Measurements from ENCODE around the gene CD79B.

CD79B gene

DNA sequence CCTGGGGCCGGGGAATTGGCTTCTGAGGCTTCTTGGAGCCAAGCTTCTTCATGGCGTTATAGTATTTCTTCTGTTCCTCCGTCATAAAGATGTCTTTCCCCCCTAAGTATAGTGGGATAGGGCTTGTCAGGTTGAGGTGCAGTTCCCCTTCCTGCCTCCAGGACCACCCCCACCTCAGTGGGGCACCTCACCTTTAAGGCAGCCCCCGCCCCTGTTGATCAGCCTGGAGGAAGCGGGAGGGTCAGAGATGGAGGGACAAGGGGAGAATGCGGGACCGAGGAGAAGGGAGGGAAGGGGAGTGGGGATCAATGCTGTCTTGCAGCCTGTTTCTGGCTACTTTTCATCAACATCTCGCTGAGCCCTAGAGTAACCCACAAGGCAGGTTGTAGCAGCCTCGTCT is 11.6 kb upstream of the CD79B start:
- POLR2A ChIA-PET, result no interaction called here
- Histone ChIP-seq H3K4me3 (ENCODE audit: low read depth, low read length) (no peak overlapping the region), H3K4me1 (ENCODE audit: control insufficient read depth, insufficient read depth, low read length) (no peaks in the 10 kb centered on the region), H3K36me3 (ENCODE audit: control insufficient read depth in 2 of 2, insufficient read depth in 1 of 2, low read length in 2 of 2) (no peaks in the 10 kb centered on the region), H3K9me3 (ENCODE audit: control insufficient read depth, insufficient read depth, low read depth, low read length) (no peaks in the 10 kb centered on the region), H3K27ac (ENCODE audit: extremely low read depth, low read depth, low read length) (no peak overlapping the region)
- TF ChIP-seq ZNF76 (tag by site-specific recombination; IDR thresholded peaks at IDR 0.05; ENCODE audit: borderline replicate concordance, low read depth), result no peak
- CTCF ChIA-PET, result interaction anchor here (0.6 to 0.7 kb wide), 2 partner anchors 22 to 167 kb away, joined by 3 read pairs; no protein-coding TSS in a partner anchor

GRCh38 chr17:63942309-63942985 is 10.3 kb upstream of the CD79B start:
- Histone ChIP-seq H3K4me1 (ENCODE audit: control insufficient read depth, insufficient read depth, low read length) (no peaks in the 10 kb centered on the region), H3K27ac (ENCODE audit: extremely low read depth, low read depth, low read length) (no peak overlapping the region), H3K9me3 (ENCODE audit: control insufficient read depth, insufficient read depth, low read depth, low read length) (no peaks in the 10 kb centered on the region), H3K36me3 (ENCODE audit: control insufficient read depth in 2 of 2, insufficient read depth in 1 of 2, low read length in 2 of 2) (no peaks in the 10 kb centered on the region), H3K4me3 (ENCODE audit: low read depth, low read length) (no peak overlapping the region)
- CTCF ChIA-PET, result interaction anchor here (0.6 to 0.8 kb wide), 2 partner anchors 9 to 340 kb away, joined by 3 to 6 read pairs; no protein-coding TSS in a partner anchor
- POLR2A ChIA-PET, result interaction anchor here (0.5 to 0.6 kb wide), 2 partner anchors 22 to 264 kb away, joined by 3 to 4 read pairs; no protein-coding TSS in a partner anchor
- TF ChIP-seq, protein P1, sequence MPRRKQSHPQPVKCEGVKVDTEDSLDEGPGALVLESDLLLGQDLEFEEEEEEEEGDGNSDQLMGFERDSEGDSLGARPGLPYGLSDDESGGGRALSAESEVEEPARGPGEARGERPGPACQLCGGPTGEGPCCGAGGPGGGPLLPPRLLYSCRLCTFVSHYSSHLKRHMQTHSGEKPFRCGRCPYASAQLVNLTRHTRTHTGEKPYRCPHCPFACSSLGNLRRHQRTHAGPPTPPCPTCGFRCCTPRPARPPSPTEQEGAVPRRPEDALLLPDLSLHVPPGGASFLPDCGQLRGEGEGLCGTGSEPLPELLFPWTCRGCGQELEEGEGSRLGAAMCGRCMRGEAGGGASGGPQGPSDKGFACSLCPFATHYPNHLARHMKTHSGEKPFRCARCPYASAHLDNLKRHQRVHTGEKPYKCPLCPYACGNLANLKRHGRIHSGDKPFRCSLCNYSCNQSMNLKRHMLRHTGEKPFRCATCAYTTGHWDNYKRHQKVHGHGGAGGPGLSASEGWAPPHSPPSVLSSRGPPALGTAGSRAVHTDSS (tag by site-specific recombination; IDR thresholded peaks at IDR 0.05), result peak; percentile 22; the same call in 1 of the 2 replicates
- no peak for TF ChIP-seq PATZ1 (tag by site-specific recombination; IDR thresholded peaks at IDR 0.05)

DNA sequence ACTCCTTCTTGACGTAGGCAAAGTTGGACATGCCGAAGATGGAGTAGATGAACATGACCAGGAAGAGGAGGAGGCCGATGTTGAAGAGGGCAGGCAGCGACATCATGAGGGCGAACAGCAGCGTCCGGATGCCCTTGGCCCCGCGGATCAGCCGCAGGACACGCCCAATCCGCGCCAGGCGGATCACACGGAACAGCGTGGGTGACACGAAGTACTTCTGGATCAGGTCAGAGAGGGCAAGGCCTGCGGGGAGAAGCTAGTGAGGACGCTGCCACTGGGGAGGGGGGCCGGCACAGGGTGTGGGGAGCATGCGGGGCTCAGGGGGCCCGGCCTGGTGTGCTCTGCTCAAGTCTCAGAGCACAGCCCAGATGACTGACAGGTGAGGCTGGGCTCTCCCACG is 9.6 kb upstream of the CD79B start:
- ChIA-PET POLR2A (interaction anchor here (0.6 kb wide), 1 partner anchor 264 kb away, joined by 4 read pairs; no protein-coding TSS in a partner anchor), CTCF (interaction anchor here (0.8 kb wide), 2 partner anchors 9 to 22 kb away, joined by 3 read pairs; no protein-coding TSS in a partner anchor)
- H3K27ac ChIP-seq (ENCODE audit: extremely low read depth, low read depth, low read length), result no peak overlapping the region
- H3K9me3 ChIP-seq (ENCODE audit: control insufficient read depth, insufficient read depth, low read depth, low read length), result no peaks in the 10 kb centered on the region
- H3K4me3 ChIP-seq (ENCODE audit: low read depth, low read length), result no peak overlapping the region
- H3K4me1 ChIP-seq (ENCODE audit: control insufficient read depth, insufficient read depth, low read length), result no peaks in the 10 kb centered on the region
- TF ChIP-seq ZNF707 (tag by site-specific recombination; IDR thresholded peaks at IDR 0.05), result no peak
- no peak for TF ChIP-seq ZNF354C (tag by site-specific recombination; IDR thresholded peaks at IDR 0.05; ENCODE audit: borderline replicate concordance, low read depth)
- TF ChIP-seq OVOL3 (tag by site-specific recombination; IDR thresholded peaks at IDR 0.05), result no peak
- TF ChIP-seq KLF10 (tag by site-specific recombination; IDR thresholded peaks at IDR 0.05), result no peak
- TF ChIP-seq, protein P2, sequence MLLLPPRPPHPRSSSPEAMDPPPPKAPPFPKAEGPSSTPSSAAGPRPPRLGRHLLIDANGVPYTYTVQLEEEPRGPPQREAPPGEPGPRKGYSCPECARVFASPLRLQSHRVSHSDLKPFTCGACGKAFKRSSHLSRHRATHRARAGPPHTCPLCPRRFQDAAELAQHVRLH (tag by site-specific recombination; IDR thresholded peaks at IDR 0.05), result no peak
- TF ChIP-seq MZF1 (tag by site-specific recombination; IDR thresholded peaks at IDR 0.05; ENCODE audit: borderline replicate concordance), result no peak
- TF ChIP-seq ZNF768 (tag by site-specific recombination; IDR thresholded peaks at IDR 0.05), result no peak
- TF ChIP-seq ZNF501 (tag by site-specific recombination; IDR thresholded peaks at IDR 0.05), result no peak
- TF ChIP-seq ZNF169 (tag by site-specific recombination; IDR thresholded peaks at IDR 0.05), result no peak
- TF ChIP-seq ZNF23 (tag by site-specific recombination; IDR thresholded peaks at IDR 0.05; ENCODE audit: borderline replicate concordance), result no peak
- TF ChIP-seq ZNF366 (tag by site-specific recombination; conservative IDR thresholded peaks at IDR 0.05), result no peak
- TF ChIP-seq ZNF311 (tag by site-specific recombination; IDR thresholded peaks at IDR 0.05; ENCODE audit: borderline replicate concordance), result no peak
- H3K36me3 ChIP-seq (ENCODE audit: control insufficient read depth in 2 of 2, insufficient read depth in 1 of 2, low read length in 2 of 2), result no peaks in the 10 kb centered on the region
